HTERT RPE-1 (cell line): Measurements from ENCODE around the gene NUSAP1.
"Not testable (repeated sequence)": the region's sequence is repeated elsewhere in the genome, so short reads cannot be mapped to it uniquely, and the experiment has no call there.

Experiments used
- in situ Hi-C: fragments of 300-500 bp; cut with MboI; formaldehyde crosslinking; loops from 4 replicates; pipeline ENCODE4 v1.14.3; 2020; ENCODE audit warnings: low sequenced_read_pairs

Gene NUSAP1

GRCh38 chr15:41411031-41411430, 78.3 kb downstream of the NUSAP1 start:
- in situ Hi-C loops, result no loop called here

- in situ Hi-C loops, result no loop called here
Observed at GRCh38 chr15:41411441-41411840, 78.8 kb downstream of the NUSAP1 start.

- in situ Hi-C loops, result no loop called here
Observed at GRCh38 chr15:41416128-41416741, 83.6 kb downstream of the NUSAP1 start.

GRCh38 chr15:41416742-41417417, 84.2 kb downstream of the NUSAP1 start, which contains the start of gene RTF1:
Gene RTF1 (plus strand): TSS chr15:41417095. CDS start chr15:41417116, 21 bp downstream.
- in situ Hi-C loops, result no loop called here

- in situ Hi-C loops, result no loop called here
Observed at GRCh38 chr15:41417418-41418195, 84.9 kb downstream of the NUSAP1 start.

GRCh38 chr15:41423979-41424659, 91.4 kb downstream of the NUSAP1 start:
- in situ Hi-C loops, result no loop called here

GRCh38 chr15:41424809-41425208, 92.1 kb downstream of the NUSAP1 start:
- in situ Hi-C loops, result no loop called here

GRCh38 chr15:41425907-41426306, 93.2 kb downstream of the NUSAP1 start:
- in situ Hi-C loops, result not testable (repeated sequence)

GRCh38 chr15:41429003-41429890, 96.6 kb downstream of the NUSAP1 start:
- in situ Hi-C loops, result no loop called here
